Fibroblast of lung (primary cell): ENCODE measurements around the gene RTN4RL2. TPM values are rescaled to one million over a fixed set of nuclear protein-coding genes. Genes with fewer than 3 reads are reported as not detected.

ENCODE experiments used
- DNase-seq, 2 donors: peaks; one replicate each; pipeline versions ENCODE4 v3.0.0 to v3.0.0-alpha.2; 2010; ENCODE audit warnings: low read depth in 2 of 2
- H2AFZ ChIP-seq: 2 replicates; pipeline ENCODE4 v1.5.1; 2012; ENCODE audit warnings: low read length, control low read depth, inconsistent platforms
- H3K27ac ChIP-seq: 2 replicates; pipeline ENCODE4 v1.5.1; 2011; ENCODE audit warnings: low read length, control low read depth; ENCODE audit not compliant: insufficient read depth
- H3K27me3 ChIP-seq: 2 replicates; pipeline ENCODE4 v1.5.1; 2011; ENCODE audit warnings: mild to moderate bottlenecking, low read length; ENCODE audit not compliant: control insufficient read depth, insufficient read depth
- H3K36me3 ChIP-seq: 2 replicates; pipeline ENCODE4 v1.5.1; 2011; ENCODE audit warnings: low read length; ENCODE audit not compliant: control insufficient read depth, insufficient read depth
- H3K4me1 ChIP-seq: 2 replicates; pipeline ENCODE4 v1.5.1; 2011; ENCODE audit warnings: low read length; ENCODE audit not compliant: control insufficient read depth, insufficient read depth; ENCODE audit errors: extremely low read depth
- H3K4me2 ChIP-seq: 2 replicates; pipeline ENCODE4 v1.5.1; 2011; ENCODE audit warnings: low read length, control low read depth; ENCODE audit not compliant: insufficient read depth; ENCODE audit errors: extremely low read depth
- H3K4me3 ChIP-seq, 4 experiments: fragments of 200-600 bp in 1 of 4; sonication (generic) in 1 of 4; replicated peaks in 1 of 4; 2 replicates each; pipeline ENCODE4 v1.5.1; 2011 to 2016; ENCODE audit warnings: low read length in 4 of 4, low read depth in 3 of 4, mild to moderate bottlenecking in 3 of 4, control low read depth in 2 of 4, inconsistent platforms in 1 of 4, mixed read lengths in 1 of 4; ENCODE audit not compliant: insufficient read depth in 1 of 4; ENCODE audit errors: control extremely low read depth in 1 of 4
- H3K79me2 ChIP-seq: 2 replicates; pipeline ENCODE4 v1.5.1; 2012; ENCODE audit warnings: mild to moderate bottlenecking, low read length, inconsistent platforms; ENCODE audit not compliant: control insufficient read depth, insufficient read depth
- H3K9ac ChIP-seq: 2 replicates; pipeline ENCODE4 v1.5.1; 2011; ENCODE audit warnings: mild to moderate bottlenecking, low read length, control low read depth; ENCODE audit not compliant: insufficient read depth
- H3K9me3 ChIP-seq: 2 replicates; pipeline ENCODE4 v1.5.1; 2012; ENCODE audit warnings: low read depth, low read length; ENCODE audit not compliant: control insufficient read depth, insufficient read depth
- H4K20me1 ChIP-seq: 2 replicates; pipeline ENCODE4 v1.5.1; 2011; ENCODE audit warnings: low read length; ENCODE audit not compliant: control insufficient read depth, insufficient read depth; ENCODE audit errors: extremely low read depth
- EZH2 ChIP-seq: IDR thresholded peaks from 2 replicates; pipeline ENCODE4 v1.5.1; 2012; ENCODE audit warnings: low read length, control low read depth, mild to moderate bottlenecking; ENCODE audit errors: missing control alignments
- polyA plus RNA-seq, 2 donors: library from polyadenylated mRNA; depleted of rRNA in 1 of 2; stranded (reverse) in 1 of 2; unstranded in 1 of 2; fragments of >200 nt; gene quantifications; 2 replicates each; pipeline ENCODE4 v1.2.1, GENCODE V29; 2011 to 2012; ENCODE audit warnings: missing spikeins in 1 of 2
- total RNA-seq: library from RNA; depleted of rRNA; stranded (reverse); fragments of >200 nt; gene quantifications from 2 replicates; pipeline ENCODE4 v1.2.1, GENCODE V29; 2014
- TF ChIP-seq, protein P1 (sequence below), 2 donors: IDR thresholded peaks in 1 of 2; conservative IDR thresholded peaks in 1 of 2; 1 replicate in 1 of 2; 2 replicates in 1 of 2; pipeline ENCODE4 v1.5.1; 2011 to 2012; ENCODE audit warnings: low read length in 2 of 2, control low read depth in 1 of 2, inconsistent platforms in 1 of 2, low read depth in 1 of 2, mild to moderate bottlenecking in 1 of 2

The RTN4RL2 gene
- total and polyA plus RNA-seq, 2 donors (not counting 1 experiment from before 2014, with no cell fraction given): 0.17 to 0.27 TPM

DNA sequence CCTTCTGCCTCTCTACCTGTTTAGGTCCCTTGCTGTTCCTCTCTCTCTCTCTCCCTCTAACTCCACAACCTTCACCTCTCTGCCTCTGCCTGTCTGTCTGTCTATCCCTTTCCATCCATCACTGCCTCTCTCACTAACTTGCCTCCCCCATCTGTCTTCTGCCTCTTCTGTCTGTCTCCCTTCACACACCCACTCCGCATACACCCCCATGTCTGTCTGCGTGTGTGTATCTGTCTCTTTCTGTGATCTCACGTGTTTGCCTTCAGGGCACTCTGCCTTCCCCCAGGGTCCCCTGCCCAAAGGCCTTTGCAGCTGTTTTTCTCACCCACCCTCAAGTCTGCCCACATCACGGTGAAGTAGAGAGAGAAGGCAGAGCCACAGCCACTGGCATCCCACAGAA is 7.9 kb downstream of the RTN4RL2 start:
- H3K79me2 ChIP-seq: no peaks in the 10 kb centered on the region
- no peak overlapping the region for H3K4me3 ChIP-seq
- no peak for TF ChIP-seq EZH2
- TF ChIP-seq, protein P1, sequence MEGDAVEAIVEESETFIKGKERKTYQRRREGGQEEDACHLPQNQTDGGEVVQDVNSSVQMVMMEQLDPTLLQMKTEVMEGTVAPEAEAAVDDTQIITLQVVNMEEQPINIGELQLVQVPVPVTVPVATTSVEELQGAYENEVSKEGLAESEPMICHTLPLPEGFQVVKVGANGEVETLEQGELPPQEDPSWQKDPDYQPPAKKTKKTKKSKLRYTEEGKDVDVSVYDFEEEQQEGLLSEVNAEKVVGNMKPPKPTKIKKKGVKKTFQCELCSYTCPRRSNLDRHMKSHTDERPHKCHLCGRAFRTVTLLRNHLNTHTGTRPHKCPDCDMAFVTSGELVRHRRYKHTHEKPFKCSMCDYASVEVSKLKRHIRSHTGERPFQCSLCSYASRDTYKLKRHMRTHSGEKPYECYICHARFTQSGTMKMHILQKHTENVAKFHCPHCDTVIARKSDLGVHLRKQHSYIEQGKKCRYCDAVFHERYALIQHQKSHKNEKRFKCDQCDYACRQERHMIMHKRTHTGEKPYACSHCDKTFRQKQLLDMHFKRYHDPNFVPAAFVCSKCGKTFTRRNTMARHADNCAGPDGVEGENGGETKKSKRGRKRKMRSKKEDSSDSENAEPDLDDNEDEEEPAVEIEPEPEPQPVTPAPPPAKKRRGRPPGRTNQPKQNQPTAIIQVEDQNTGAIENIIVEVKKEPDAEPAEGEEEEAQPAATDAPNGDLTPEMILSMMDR (conservative IDR thresholded peaks at IDR 0.05 in 1 of 2, IDR thresholded peaks at IDR 0.05 in 1 of 2; ENCODE audit: low read depth in 1 of 2, low read length in 2 of 2): no peak
- no peaks in the 10 kb centered on the region for H3K9me3 ChIP-seq
- H3K27me3 ChIP-seq: no peaks in the 10 kb centered on the region
- DNase-seq: no peak
- H3K9ac ChIP-seq: no peak overlapping the region
- no peak overlapping the region for H2AFZ ChIP-seq
- no peak overlapping the region for H3K27ac ChIP-seq
- no peaks in the 10 kb centered on the region for H4K20me1 ChIP-seq
- H3K36me3 ChIP-seq: no peaks in the 10 kb centered on the region
- no peak overlapping the region for H3K4me2 ChIP-seq
- no peaks in the 10 kb centered on the region for H3K4me1 ChIP-seq

DNA sequence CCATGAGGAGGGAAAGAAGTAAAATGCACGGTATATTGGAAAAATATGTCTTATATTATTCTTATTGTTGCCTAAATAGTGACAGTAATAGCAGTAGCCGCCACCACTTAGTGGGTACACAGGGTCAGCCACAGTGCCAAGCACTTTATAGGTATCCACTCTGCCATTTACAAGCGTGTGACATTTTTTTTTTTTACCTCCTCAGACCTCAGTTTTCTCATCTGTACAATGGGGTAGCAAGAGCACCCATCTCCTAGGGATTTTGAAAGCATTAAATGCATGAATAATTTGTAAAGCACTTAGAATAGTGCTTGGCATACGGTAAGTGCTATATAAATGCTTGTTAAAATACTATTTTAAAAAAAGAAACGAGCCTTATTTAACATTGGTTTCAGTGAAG is 8.9 kb downstream of the RTN4RL2 start:
- no peaks in the 10 kb centered on the region for H3K36me3 ChIP-seq
- H3K27me3 ChIP-seq: no peaks in the 10 kb centered on the region
- H3K4me1 ChIP-seq: no peaks in the 10 kb centered on the region
- H4K20me1 ChIP-seq: no peaks in the 10 kb centered on the region
- H2AFZ ChIP-seq: no peak overlapping the region
- no peak overlapping the region for H3K27ac ChIP-seq
- no peak overlapping the region for H3K4me3 ChIP-seq
- H3K9ac ChIP-seq: no peak overlapping the region
- no peaks in the 10 kb centered on the region for H3K79me2 ChIP-seq
- TF ChIP-seq EZH2: no peak
- TF ChIP-seq, protein P1 (conservative IDR thresholded peaks at IDR 0.05 in 1 of 2, IDR thresholded peaks at IDR 0.05 in 1 of 2; ENCODE audit: low read depth in 1 of 2, low read length in 2 of 2): no peak
- no peaks in the 10 kb centered on the region for H3K9me3 ChIP-seq
- no peak for DNase-seq
- no peak overlapping the region for H3K4me2 ChIP-seq

DNA sequence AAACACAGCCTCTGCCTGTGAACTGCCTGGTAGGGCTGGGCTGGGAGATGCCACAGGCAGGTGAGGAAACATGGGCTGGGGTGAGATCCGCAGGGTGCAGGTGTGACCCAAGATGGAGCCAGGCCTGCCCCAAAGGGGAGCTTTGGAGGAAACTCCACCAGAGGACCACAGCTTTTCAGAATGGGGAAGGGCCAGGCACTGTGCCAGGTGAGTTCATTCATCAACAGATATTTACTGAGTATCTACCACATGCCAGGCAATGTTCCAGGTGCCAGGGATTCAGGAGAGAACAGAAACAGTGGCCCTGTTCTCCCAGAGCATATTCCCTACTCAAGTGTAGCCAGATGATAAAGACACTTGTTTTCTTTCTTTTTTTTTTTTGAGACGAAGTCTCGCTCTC is 11.2 kb downstream of the RTN4RL2 start:
- no peaks in the 10 kb centered on the region for H3K36me3 ChIP-seq
- DNase-seq: no peak
- no peaks in the 10 kb centered on the region for H4K20me1 ChIP-seq
- H3K27me3 ChIP-seq: peaks cover 11% of the 10 kb centered on the region
- no peak overlapping the region for H3K4me3 ChIP-seq
- no peaks in the 10 kb centered on the region for H3K79me2 ChIP-seq
- TF ChIP-seq, protein P1 (conservative IDR thresholded peaks at IDR 0.05 in 1 of 2, IDR thresholded peaks at IDR 0.05 in 1 of 2; ENCODE audit: low read depth in 1 of 2, low read length in 2 of 2): no peak
- TF ChIP-seq EZH2: no peak
- H3K4me1 ChIP-seq: peaks cover 4% of the 10 kb centered on the region
- no peaks in the 10 kb centered on the region for H3K9me3 ChIP-seq
- no peak overlapping the region for H3K27ac ChIP-seq
- no peak overlapping the region for H2AFZ ChIP-seq
- H3K9ac ChIP-seq: no peak overlapping the region
- H3K4me2 ChIP-seq: no peak overlapping the region
